Umbilical cord (tissue), 2 donors: ENCODE results near the gene GABRP. TPM values are rescaled to one million over a fixed set of nuclear protein-coding genes. Genes with fewer than 3 reads are reported as not detected.

Experiments
- DNase-seq: peaks from one replicate; pipeline ENCODE4 v3.0.0-alpha.2; 2015; ENCODE audit warnings: low spot score
- total RNA-seq: library from RNA; depleted of rRNA; stranded (reverse); fragments of >200 nt; gene quantifications from one replicate; pipeline ENCODE4 v1.2.3, GENCODE V29; 2014; ENCODE audit warnings: low replicate concordance; ENCODE audit not compliant: insufficient read depth

Gene GABRP
- total RNA-seq, 1 donor from 2014 or later: 4.6 TPM

DNA sequence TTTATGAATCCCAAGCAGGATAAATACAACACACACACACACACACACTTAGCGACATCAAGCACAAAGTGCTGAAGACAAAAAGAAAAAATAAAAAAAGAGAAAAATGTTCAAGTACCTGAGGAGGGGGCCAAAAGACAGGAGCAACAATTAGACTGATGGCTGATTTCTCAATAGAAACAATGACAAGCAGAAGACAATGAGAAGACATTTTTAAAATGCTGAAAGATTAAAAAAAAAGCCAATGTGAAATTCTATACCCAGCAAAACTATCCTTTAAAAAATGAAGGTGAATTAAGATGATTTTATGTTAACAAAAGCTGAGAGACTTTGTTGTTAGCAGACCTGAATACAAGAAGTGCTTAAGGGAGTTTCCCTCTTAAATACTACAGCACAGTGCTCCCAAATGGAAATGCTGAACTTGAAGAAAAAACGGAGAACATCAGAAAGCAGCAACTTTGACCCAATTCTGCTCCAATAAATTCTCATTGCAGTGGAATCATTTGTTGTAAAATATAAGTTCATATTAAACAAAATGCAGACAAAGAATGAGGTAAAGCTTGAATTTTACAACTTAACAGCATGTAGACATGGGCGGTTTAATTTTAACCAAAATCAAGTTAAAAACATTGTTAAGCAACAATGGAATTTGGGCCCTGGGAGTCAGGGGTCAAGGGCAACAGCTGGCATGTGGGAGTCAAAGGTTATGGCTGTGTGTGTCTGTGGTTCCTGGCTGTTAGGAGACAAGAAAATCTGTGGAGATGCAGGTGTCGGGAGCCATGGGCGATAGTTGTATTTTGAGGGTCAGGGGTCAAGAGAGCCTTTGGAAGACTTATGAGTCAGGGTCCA is 77.5 kb downstream of the GABRP start:
- no peak for DNase-seq

GRCh38 chr5:170861667-170861916 is 78.1 kb downstream of the GABRP start:
- DNase-seq: no peak

GRCh38 chr5:170861917-170862766 is 78.6 kb downstream of the GABRP start, which contains the start of gene RANBP17:
Gene RANBP17, plus strand, starts transcription at chr5:170862018.
- peak; percentile 70 for DNase-seq

DNA sequence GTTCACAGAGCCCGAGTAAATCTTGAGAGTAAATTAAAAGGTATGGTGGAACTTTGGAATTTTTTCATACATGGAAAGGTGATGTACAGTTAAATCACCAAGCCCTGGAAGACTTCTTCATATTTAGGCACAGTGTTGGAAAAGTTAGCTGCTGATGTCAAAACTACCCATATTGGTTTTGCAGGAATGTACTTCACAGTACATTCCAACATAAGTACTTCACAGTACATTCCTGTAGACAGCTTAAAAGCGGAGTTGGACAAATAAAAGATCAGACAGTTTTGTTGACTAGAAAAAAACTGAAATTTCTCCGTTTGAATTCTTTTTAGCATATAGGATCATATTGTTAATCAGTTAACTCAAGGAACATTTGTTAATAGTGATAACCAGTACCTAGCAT is 80.1 kb downstream of the GABRP start:
- DNase-seq: peak; percentile 37

Other genes with a start within 250 kb of the GABRP start
- gene RANBP17, start 78.3 kb downstream of the GABRP start, total RNA-seq: 197 TPM